ENCODE results near the gene FGF10.

The FGF10 gene

DNA sequence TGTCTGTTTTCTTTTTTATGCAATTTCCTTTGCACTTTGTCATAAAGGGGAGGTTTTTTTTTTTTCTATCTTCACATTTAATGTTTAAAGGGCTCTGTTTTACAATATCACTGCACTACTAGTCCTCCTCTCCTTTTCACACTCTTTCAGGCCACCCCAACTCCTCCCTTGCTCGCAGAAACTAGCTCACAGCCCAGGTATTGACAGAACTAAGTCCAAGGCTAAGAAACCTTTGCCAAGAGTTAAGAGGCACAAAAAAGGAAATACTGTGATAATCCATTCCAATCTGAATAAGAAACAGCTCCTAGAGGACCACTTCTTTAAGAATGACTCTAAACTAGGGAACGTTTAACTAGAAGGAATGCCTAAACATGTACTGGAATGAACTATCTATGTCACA lies 1.1 kb upstream of the FGF10 start:
- no peak for TF ChIP-seq CTCF (conservative IDR thresholded peaks at IDR 0.05)

GRCh38 chr5:44389823-44390143 lies 563 bp upstream of the FGF10 start:
- no peak overlapping the region for H3K27ac ChIP-seq
- no peak for TF ChIP-seq CTCF (conservative IDR thresholded peaks at IDR 0.05)

More for the DNA sequence above, 1.1 kb upstream of the FGF10 start:
- H3K27ac ChIP-seq: no peak overlapping the region

- no peak for TF ChIP-seq CTCF (conservative IDR thresholded peaks at IDR 0.05)
- H3K27ac ChIP-seq: no peak overlapping the region
These were observed 715 bp downstream of the FGF10 start for GRCh38 chr5:44388321-44389089.

GRCh38 chr5:44387921-44388320 lies 1.3 kb downstream of the FGF10 start:
- no peak for TF ChIP-seq CTCF (conservative IDR thresholded peaks at IDR 0.05)
- no peak overlapping the region for H3K27ac ChIP-seq

- no peak overlapping the region for H3K27ac ChIP-seq
- TF ChIP-seq CTCF (conservative IDR thresholded peaks at IDR 0.05): no peak
These were observed 1.8 kb downstream of the FGF10 start for GRCh38 chr5:44387406-44387805.

GRCh38 chr5:44385291-44385900 lies 3.8 kb downstream of the FGF10 start:
- TF ChIP-seq CTCF (conservative IDR thresholded peaks at IDR 0.05): no peak

DNA sequence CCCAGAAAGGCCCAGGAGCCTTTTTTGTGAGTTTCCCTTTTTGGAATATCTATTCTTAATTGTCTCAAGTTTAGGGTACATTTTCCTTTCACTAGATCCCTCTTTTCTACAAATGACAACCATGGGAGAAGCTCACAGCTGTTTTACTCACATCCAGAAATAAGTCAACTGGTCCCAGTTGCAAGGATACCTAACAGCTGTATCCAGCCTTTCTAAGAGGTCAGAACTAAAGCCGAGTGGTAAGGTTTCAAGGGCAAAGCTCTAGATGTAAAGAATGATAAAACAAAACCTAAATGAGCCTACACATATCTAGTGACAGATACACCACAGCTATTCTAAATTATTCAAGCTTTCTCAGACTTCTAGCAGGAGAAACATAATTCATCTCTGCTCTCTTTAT lies 4.4 kb downstream of the FGF10 start:
- no peak overlapping the region for H3K27ac ChIP-seq
- TF ChIP-seq CTCF (conservative IDR thresholded peaks at IDR 0.05): no peak

More at GRCh38 chr5:44385291-44385900, 3.8 kb downstream of the FGF10 start:
- H3K27ac ChIP-seq: no peak overlapping the region
